ENCODE results near the gene SEMA7A.
"Not testable (repeated sequence)": the region's sequence is repeated elsewhere in the genome, so short reads cannot be mapped to it uniquely, and the experiment has no call there.

The SEMA7A gene

GRCh38 chr15:74367296-74367854 lies 66.4 kb downstream of the SEMA7A start, which contains the start of gene CYP11A1:
TSS of gene CYP11A1 (minus strand) at chr15:74367646. CDS start at chr15:74367585, 61 bp downstream.
- TF ChIP-seq CTCF (conservative IDR thresholded peaks at IDR 0.05; ENCODE audit: low read length): no peak
- H3K4me3 ChIP-seq (ENCODE audit: low read length): no peak within 1 kb of the TSS
- DNase-seq (ENCODE audit: low read depth): no peak

- peak overlapping the region; percentile 64 for H3K4me3 ChIP-seq (ENCODE audit: low read length)
- no peak for TF ChIP-seq CTCF (conservative IDR thresholded peaks at IDR 0.05; ENCODE audit: low read length)
- DNase-seq (ENCODE audit: low read depth): peak; percentile 67
These were observed 67.9 kb downstream of the SEMA7A start for GRCh38 chr15:74365598-74366445.

GRCh38 chr15:74364936-74365597 lies 68.7 kb downstream of the SEMA7A start:
- TF ChIP-seq CTCF (conservative IDR thresholded peaks at IDR 0.05; ENCODE audit: low read length): no peak
- no peak for DNase-seq (ENCODE audit: low read depth)
- peak overlapping the region; percentile 64 for H3K4me3 ChIP-seq (ENCODE audit: low read length)

- no peak for DNase-seq (ENCODE audit: low read depth)
- H3K4me3 ChIP-seq (ENCODE audit: low read length): no peak overlapping the region
- no peak for TF ChIP-seq CTCF (conservative IDR thresholded peaks at IDR 0.05; ENCODE audit: low read length)
These were observed 71.3 kb downstream of the SEMA7A start for GRCh38 chr15:74362482-74362881.

GRCh38 chr15:74360855-74361254 lies 72.9 kb downstream of the SEMA7A start:
- DNase-seq (ENCODE audit: low read depth); H3K4me3 ChIP-seq (ENCODE audit: low read length): not testable (repeated sequence)

GRCh38 chr15:74359376-74359775 lies 74.4 kb downstream of the SEMA7A start:
- DNase-seq (ENCODE audit: low read depth); H3K4me3 ChIP-seq (ENCODE audit: low read length): not testable (repeated sequence)
